Stimulated activated CD8-positive, alpha-beta memory T cell treated with anti-CD3 and anti-CD28 coated beads, Interleukin-4, amount 100 ng/mL, for 4 hours (primary cell): ENCODE measurements around the gene MAGEB10.
"Not testable (repeated sequence)": the region's sequence is repeated elsewhere in the genome, so short reads cannot be mapped to it uniquely, and the experiment has no call there.

Experiments used
- DNase-seq, 2 donors: peaks; one replicate each; pipeline ENCODE4 v3.0.0-alpha.2; 2020; ENCODE audit warnings: low read depth in 2 of 2, low spot score in 1 of 2

MAGEB10 gene, protein sequence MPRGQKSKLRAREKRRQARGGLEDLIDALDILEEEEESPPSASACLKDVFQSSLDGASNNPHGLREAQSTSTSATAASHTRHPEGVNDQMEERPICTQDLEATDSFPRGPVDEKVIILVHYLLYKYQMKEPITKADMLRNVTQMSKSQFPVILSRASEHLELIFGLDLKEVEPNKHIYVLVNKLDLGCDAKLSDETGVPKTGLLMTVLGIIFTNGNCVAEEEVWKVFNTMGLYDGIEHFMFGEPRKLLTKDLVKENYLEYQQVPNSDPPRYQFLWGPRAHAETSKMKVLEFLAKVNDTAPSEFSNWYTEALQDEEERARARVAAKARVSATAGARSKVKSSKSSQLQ

DNA sequence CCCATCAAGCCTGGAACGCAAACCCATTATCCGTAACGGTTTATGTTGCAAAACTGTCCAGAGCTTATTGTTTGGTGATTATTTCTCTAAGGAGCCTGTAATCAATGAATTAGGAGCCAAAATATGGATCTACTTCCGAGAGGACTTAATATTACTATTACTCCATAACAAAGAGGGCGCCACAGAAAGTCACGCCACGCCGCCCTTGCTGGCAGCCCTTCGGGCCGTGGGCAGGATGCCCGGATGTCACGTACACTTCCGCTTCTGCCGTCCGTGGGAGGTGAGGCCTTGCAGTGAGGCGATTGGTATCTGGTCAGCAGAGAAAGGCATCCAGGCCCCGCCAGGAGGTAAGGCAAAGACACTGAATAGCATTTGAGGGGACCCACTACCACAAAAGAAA lies at the start of gene MAGEB10:
Gene MAGEB10, plus strand, starts transcription at position 301 of the 400 bp plus-strand sequence. CDS start 13,317 bp downstream, outside the sequence.
- no peak for DNase-seq

DNA sequence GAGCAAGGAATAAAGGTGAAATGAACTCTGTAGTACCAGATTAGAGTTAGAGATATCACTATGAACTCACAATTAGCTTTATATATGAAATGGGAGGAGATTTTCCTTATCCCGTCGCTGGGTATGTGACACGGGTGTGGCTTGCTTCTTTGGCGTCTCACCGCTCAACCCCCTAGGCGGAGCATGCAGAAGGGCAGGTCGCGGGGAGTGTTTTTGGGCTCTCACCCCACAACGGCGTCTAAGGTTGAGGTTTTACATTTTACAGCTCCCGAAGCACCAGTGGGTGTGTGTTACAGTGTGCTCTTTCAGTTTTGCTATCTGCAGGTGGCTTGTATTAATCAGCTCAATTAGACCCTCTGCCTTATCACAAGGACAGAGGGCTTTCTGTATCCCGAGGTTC lies 42.1 kb upstream of the MAGEB10 start:
- no peak for DNase-seq

DNA sequence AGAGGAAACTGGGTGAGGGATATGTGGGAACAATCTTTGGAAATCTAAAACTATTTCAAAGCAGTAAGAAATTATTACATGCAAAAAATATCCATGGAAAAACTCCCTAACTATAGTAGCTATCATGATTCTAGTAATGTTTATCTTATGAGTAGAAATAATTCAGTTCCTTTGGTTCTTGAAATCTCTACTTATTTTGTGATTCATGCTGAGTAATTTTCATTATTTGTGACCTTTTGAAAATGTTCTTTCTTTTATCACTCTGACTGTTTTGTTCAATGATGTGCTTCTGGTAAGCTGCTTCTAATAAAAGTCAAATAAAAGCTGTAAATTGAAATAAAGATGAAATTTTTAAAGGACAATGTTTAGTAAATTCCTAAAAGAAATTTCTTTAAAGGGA lies 40.4 kb upstream of the MAGEB10 start:
- DNase-seq = no peak

DNA sequence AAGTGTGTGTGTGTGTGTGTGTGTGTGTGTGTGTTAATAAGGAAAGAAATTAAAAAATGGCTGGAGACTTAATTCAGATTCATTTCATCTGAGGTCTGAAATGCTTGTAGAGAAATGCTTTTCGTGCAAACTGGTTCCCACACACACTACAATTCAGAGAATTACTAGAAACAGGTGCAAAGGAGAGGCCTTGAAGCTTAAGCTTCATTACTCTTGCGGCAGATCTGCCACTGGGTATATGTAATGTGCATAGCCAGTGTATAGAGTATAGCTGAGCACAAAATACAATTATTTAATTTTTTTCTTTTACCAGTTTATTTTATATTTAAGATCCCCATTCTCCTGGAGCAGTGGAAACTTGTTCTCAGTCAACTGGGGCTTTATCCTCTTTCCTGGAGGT lies 31.8 kb upstream of the MAGEB10 start:
- no peak for DNase-seq

DNA sequence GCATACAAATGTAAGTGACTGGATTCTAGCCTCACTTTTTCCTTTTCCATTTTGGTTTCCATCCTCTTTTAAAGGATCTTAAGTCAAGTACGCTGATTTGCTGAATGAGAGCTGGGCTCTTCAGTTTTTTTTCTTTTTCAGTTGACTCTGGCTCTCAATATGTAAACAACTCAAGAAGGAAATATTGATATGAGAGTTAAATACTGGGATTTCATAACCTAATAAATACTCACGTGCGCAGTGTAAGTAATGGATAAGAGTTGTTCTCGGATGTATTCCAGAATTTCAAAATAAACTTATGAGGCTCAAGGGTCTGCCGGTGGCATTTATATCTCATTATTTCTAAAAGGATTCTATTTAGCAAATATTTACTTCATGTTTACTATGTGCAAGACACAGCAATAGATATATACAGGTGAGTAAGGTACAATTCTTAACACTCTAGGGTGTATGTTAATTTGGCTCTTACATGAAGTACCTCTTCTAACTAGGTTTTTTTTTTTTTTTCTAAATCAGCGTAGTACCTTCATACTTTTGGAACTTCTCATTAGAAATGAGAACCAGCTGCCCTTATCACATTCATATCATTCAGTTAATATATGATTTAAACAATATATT lies 11.0 kb upstream of the MAGEB10 start:
- no peak for DNase-seq

DNA sequence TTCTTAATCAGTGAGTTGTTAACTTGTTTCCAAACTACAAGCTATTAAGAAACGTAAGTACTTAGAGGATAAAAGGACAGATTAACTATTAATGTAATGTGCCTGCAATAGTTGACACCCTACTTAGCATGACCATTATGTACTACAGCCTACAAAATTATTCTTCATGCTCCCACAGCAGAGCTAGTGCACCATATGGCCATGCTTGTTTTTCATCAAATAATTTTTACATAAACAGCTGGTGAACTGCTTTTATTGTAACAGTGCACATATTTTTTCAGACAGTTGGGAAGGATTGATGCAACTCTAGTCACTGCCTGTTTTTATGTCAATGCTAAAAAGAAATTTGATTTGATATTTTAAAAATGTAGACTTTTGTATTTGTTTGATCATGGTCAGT lies 10.2 kb upstream of the MAGEB10 start:
- DNase-seq = no peak

DNA sequence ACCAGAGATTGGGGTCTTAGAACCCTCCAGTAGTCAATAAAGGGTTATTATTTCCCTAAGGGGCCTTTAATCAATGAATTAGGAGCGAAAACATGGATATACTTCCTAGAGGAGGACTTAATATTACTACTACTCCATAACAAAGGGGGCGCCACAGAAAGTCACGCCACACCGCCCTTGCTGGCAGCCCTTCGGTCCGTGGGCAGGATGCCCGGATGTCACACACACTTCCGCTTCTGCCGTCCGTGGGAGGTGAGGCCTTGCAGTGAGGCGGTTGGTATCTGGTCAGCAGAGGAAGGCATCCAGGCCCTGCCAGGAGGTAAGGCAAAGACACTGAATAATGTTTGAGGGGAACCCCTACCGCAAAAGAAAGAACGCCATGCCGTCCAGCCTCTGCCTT lies 436 bp downstream of the MAGEB10 start:
- no peak for DNase-seq

DNA sequence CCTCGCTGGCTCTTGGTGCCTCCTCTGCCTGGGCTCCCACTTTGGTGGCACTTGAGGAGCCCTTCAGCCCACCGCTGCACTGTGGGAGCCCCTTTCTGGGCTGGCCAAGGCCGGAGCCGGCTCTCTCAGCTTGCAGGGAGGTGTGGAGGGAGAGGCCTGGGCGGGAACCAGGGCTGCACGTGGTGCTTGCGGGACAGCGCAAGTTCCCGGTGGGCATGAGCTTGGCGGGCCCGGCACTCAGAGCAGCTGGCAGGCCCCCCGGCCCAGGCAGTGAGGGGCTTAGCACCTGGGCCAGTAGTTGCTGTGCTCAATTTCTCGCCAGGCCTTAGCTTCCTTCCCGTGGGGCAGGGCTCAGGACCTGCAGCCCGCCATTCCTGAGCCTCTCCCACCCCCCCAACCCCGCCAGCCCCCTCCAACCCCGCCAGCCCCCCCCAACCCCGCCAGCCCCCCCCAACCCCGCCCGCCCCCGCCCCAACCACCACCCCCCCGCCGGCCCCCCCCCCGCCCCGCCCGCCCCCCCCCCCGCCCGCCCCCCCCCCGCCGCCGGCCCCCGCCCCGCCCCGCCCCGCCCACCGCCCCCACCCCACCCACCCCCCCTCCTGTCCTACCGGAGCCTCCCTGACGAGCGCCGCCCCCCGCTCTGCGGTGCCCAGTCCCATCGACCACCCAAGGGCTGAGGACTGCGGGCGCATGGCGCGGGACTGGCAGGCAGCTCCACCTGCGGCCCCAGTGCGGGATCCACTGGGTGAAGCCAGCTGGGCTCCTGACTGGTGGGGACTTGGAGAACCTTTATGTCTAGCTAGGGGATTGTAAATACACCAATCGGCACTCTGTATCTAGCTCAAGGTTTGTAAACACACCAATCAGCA lies 1.4 kb downstream of the MAGEB10 start:
- not testable (repeated sequence) for DNase-seq

DNA sequence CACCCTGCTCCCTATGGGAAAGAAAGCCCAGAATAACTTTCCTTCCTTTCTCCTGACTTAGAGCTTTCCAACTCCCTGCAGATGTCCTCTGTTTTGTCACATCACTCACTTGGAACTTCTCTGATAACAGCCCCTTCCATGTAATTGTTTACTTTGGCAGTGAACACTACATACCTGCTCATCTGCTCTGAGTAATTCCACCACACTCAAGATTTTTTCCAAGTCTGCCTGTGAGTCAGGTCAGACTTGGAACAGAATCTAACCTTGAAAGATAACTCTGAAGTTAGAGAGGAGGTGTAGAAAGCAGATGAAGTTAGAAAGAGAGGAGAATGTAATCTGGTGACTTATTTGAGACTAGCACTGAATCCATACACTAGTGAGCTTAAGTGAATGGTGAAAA lies 7.4 kb downstream of the MAGEB10 start:
- DNase-seq = no peak

DNA sequence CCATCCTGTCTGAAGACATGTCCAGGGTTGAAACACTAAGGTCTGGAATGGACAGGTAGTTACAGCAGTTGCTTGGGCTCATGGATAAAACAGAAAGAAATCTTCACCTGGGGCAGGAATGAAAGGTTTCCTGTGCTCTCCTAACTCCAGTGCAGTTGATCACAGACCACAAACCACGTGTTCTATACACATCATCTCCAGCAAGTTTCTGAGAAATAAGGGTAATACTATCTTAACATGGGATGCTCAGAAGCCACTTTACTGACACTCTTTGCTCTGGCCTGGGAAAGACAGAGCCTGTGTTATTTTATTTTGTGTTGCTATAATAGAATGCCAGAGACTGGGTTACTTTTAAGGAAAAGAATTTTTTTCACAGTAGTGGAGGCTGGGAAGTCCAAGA lies 16.0 kb downstream of the MAGEB10 start:
- no peak for DNase-seq

DNA sequence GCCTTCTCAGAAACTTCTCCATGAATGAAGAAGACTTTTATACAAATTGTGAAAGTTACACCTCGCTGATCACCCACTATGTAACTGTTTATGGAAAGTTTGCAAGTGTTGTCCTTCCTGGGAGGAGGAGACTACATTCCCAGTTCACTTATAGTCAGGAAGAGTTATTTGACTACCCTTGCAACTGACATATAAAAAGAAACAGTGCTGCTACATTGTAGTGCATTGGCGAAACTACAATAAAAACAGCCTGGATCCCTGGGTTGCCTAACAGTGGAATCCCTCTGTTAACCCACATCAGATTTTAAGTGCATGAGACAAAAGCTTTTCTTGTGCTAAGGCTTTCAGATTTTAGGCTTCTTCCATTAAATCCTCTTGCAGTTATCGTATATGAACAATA lies 30.4 kb downstream of the MAGEB10 start:
- no peak for DNase-seq

DNA sequence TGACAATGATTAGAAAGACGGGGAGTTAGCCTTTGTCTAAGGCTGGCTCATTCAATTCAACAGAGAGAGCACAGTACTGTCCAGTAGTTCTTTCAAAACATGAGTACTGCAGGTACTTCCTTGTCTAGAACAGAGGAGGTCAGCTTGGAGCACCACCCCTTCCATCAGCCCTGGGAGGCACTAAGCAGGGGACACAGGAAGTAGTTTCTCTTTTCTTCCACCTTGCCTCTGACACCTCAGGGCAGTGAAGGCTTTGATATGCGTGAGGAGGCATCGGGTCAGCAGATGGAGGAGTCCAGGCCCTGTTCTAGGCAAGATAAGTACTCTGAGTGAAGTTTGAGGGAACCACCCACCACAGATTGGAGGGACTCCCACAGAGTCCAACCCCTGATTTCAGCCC lies 33.1 kb downstream of the MAGEB10 start:
- no peak for DNase-seq

DNA sequence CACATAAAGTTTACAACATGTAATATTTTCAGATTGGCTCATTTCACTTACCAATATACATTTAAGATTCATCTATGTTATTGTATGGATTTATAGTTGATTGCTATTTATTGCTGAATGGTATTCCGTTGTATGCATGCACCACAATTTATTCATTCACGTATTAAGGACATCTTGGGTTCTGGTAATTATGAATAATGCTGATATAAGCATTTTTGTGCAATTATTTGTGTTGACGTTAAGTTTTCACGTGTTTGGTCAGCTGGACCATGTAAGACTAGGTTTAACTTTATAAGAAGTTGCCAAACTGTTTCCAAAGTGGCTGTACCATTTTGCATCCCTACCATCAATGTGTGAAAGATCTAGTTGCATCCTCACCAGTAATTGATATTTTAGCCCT lies 35.1 kb downstream of the MAGEB10 start:
- DNase-seq = no peak

DNA sequence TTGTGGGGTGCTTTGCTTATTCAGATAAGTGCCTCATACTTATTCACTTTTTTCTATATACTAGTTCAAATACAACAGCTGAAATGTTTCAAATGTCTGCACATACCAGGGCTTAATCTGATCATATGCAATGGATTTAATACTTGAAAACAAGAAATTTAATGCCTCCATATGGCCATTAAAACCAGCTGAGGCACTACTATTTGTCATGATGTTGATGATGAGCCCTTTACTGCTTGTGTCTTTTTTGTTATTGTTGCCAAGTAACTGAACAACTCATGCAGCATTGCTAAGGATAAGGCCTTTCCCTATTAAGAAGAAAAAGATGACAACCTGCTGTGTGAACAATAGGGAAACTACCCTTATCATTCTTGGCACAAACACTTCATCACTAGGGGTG lies 52.5 kb downstream of the MAGEB10 start:
- DNase-seq = no peak

DNA sequence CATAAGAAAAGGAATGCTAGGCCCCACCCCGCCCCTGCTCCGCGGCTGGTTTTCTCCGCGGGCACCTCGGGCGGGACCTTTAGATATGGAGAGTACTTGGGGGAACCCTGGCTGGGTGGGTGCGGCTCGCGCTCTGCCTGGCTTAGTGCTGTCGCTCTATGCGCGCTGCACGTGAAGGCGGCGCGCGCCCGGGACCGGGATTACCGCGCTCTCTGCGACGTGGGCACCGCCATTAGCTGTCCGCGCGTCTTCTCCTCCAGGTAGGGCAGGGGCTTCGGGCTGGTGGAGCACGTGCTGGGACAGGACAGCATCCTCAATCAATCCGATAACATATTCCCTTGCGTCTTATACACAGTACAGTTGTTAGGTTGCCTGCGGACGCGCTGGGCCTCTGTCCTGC lies 56.0 kb downstream of the MAGEB10 start:
- no peak for DNase-seq
